IPS-NIHi7 (cell line): ENCODE results near the gene CREB3L1.

Experiments used
- DNase-seq: peaks from one replicate; pipeline ENCODE4 v3.0.0; 2012; ENCODE audit warnings: mixed read lengths; ENCODE audit errors: extremely low spot score

The CREB3L1 gene

GRCh38 chr11:46321757-46322156, 44.3 kb downstream of the CREB3L1 start:
- no peak for DNase-seq

- DNase-seq = peak; percentile 69
These were observed 45.3 kb downstream of the CREB3L1 start for GRCh38 chr11:46322759-46323158.

- no peak for DNase-seq
These were observed 49.5 kb downstream of the CREB3L1 start for GRCh38 chr11:46326813-46327416.

- no peak for DNase-seq
These were observed 50.4 kb downstream of the CREB3L1 start for GRCh38 chr11:46327829-46328228.

- no peak for DNase-seq
These were observed 52.7 kb downstream of the CREB3L1 start for GRCh38 chr11:46330154-46330553.

GRCh38 chr11:46330563-46331281, 53.3 kb downstream of the CREB3L1 start:
- no peak for DNase-seq

GRCh38 chr11:46331282-46331984, 54.0 kb downstream of the CREB3L1 start:
- no peak for DNase-seq

- DNase-seq = no peak
These were observed 54.7 kb downstream of the CREB3L1 start for GRCh38 chr11:46332093-46332567.

GRCh38 chr11:46332568-46333393, 55.3 kb downstream of the CREB3L1 start:
- peak; percentile 57 for DNase-seq

- DNase-seq = no peak
These were observed 56.0 kb downstream of the CREB3L1 start for GRCh38 chr11:46333394-46333947.

GRCh38 chr11:46334211-46334610, 56.7 kb downstream of the CREB3L1 start:
- DNase-seq = no peak

- no peak for DNase-seq
These were observed 57.8 kb downstream of the CREB3L1 start for GRCh38 chr11:46335271-46335670.

- DNase-seq = no peak
These were observed 58.6 kb downstream of the CREB3L1 start for GRCh38 chr11:46335890-46336562.

- DNase-seq = no peak
These were observed 59.2 kb downstream of the CREB3L1 start for GRCh38 chr11:46336563-46337180.

GRCh38 chr11:46337626-46338345, 60.3 kb downstream of the CREB3L1 start:
- DNase-seq = no peak

- DNase-seq = no peak
These were observed 61.1 kb downstream of the CREB3L1 start for GRCh38 chr11:46338636-46338987.

- peak; percentile 85 for DNase-seq
These were observed 61.7 kb downstream of the CREB3L1 start for GRCh38 chr11:46338988-46339666.

GRCh38 chr11:46339816-46340215, 62.4 kb downstream of the CREB3L1 start:
- DNase-seq = no peak

GRCh38 chr11:46341454-46341853, 64.0 kb downstream of the CREB3L1 start:
- DNase-seq = no peak
